ENCODE data around the gene TAS1R2. TPM values are rescaled to one million over a fixed set of nuclear protein-coding genes. Genes with fewer than 3 reads are reported as not detected.

Gene TAS1R2
- total RNA-seq, 3 donors from 2014 or later: not detected

GRCh38 chr1:18829671-18830070 lies 29.8 kb downstream of the TAS1R2 start:
- Histone ChIP-seq H3K9me3 (no peaks in the 10 kb centered on the region), H3K4me1 (ENCODE audit: low read depth) (no peaks in the 10 kb centered on the region), H3K36me3 (ENCODE audit: low read depth) (no peaks in the 10 kb centered on the region), H3K4me3 (no peak overlapping the region)
- ATAC-seq: no peak
- intact Hi-C loops (cut with DNase I, micrococcal nuclease): no loop called here
- no peak for DNase-seq
- no peak for TF ChIP-seq CTCF (IDR thresholded peaks at IDR 0.05)

GRCh38 chr1:18828224-18828623 lies 31.2 kb downstream of the TAS1R2 start:
- no peak for DNase-seq
- Histone ChIP-seq H3K4me3 (no peak overlapping the region), H3K4me1 (ENCODE audit: low read depth) (no peaks in the 10 kb centered on the region), H3K9me3 (no peaks in the 10 kb centered on the region), H3K36me3 (ENCODE audit: low read depth) (no peaks in the 10 kb centered on the region)
- ATAC-seq: no peak
- TF ChIP-seq CTCF (IDR thresholded peaks at IDR 0.05): no peak
- intact Hi-C loops (cut with DNase I, micrococcal nuclease): no loop called here

GRCh38 chr1:18823438-18823837 lies 36.0 kb downstream of the TAS1R2 start:
- intact Hi-C loops (cut with DNase I, micrococcal nuclease): loop anchor here in 1 of 2 donors (5.0 kb wide), 1 partner anchor 226 kb away; no protein-coding TSS in a partner anchor
- TF ChIP-seq CTCF (IDR thresholded peaks at IDR 0.05): no peak
- Histone ChIP-seq H3K4me3 (no peak overlapping the region), H3K36me3 (ENCODE audit: low read depth) (no peaks in the 10 kb centered on the region), H3K9me3 (no peaks in the 10 kb centered on the region), H3K4me1 (ENCODE audit: low read depth) (no peaks in the 10 kb centered on the region)
- DNase-seq (no peak), ATAC-seq (no peak)

- Histone ChIP-seq H3K36me3 (ENCODE audit: low read depth) (no peaks in the 10 kb centered on the region), H3K4me3 (no peak overlapping the region), H3K4me1 (ENCODE audit: low read depth) (no peaks in the 10 kb centered on the region), H3K9me3 (no peaks in the 10 kb centered on the region)
- ATAC-seq: peak; percentile 87
- intact Hi-C loops (cut with DNase I, micrococcal nuclease): loop anchor here in 1 of 2 donors (5.0 kb wide), 1 partner anchor 224 kb away; no protein-coding TSS in a partner anchor
- peak; percentile 67 for TF ChIP-seq CTCF (IDR thresholded peaks at IDR 0.05)
- peak in 2 of 3 donors; percentile 82 to 85 for DNase-seq
Measured at GRCh38 chr1:18820791-18821641, 38.4 kb downstream of the TAS1R2 start.

- Histone ChIP-seq H3K36me3 (ENCODE audit: low read depth) (no peaks in the 10 kb centered on the region), H3K9me3 (no peaks in the 10 kb centered on the region), H3K4me3 (no peak overlapping the region), H3K4me1 (ENCODE audit: low read depth) (no peaks in the 10 kb centered on the region)
- no peak for TF ChIP-seq CTCF (IDR thresholded peaks at IDR 0.05)
- intact Hi-C loops (cut with DNase I, micrococcal nuclease): loop anchor here (5.0 kb wide), 1 partner anchor 223 kb away; no protein-coding TSS in a partner anchor
- DNase-seq (no peak), ATAC-seq (no peak)
Measured at GRCh38 chr1:18819986-18820790, 39.3 kb downstream of the TAS1R2 start.

Data from mucosa of descending colon (tissue), 3 donors.